Mesangial cell (primary cell): ENCODE measurements around the gene FCHO1. TPM values are rescaled to one million over a fixed set of nuclear protein-coding genes. Genes with fewer than 3 reads are reported as not detected.

Experiments
- total RNA-seq: library from RNA; depleted of rRNA; stranded (reverse); fragments of >200 nt; gene quantifications from 2 replicates; pipeline ENCODE4 v1.2.3, GENCODE V29; 2015

The FCHO1 gene
- total RNA-seq = 1.3 and 5.4 TPM in 2 replicates

GRCh38 chr19:17751103-17751911 is at the start of gene FCHO1:
TSS of gene FCHO1 (plus strand) at chr19:17751477. CDS start at chr19:17755165, 3,688 bp downstream.

GRCh38 chr19:17718947-17719711 is 32.1 kb upstream of the FCHO1 start, which contains the start of gene MAP1S:
TSS of gene MAP1S (plus strand) at chr19:17719480. CDS start at chr19:17719503, 23 bp downstream.

GRCh38 chr19:17794731-17795494 is 43.6 kb downstream of the FCHO1 start, which contains the start of gene B3GNT3:
TSS of gene B3GNT3 (plus strand) at chr19:17795138. CDS start at chr19:17807808, 12,670 bp downstream.

GRCh38 chr19:17821190-17821589 is 69.9 kb downstream of the FCHO1 start, which contains the start of gene INSL3:
TSS of gene INSL3 (minus strand) at chr19:17821519. CDS start at chr19:17821506, 13 bp downstream.

Other genes starting within 250 kb of the FCHO1 start
- gene PGLS, start 239.8 kb upstream of the FCHO1 start, total RNA-seq = 127 and 186 TPM in 2 replicates
- gene COLGALT1, start 195.8 kb upstream of the FCHO1 start, total RNA-seq = 138 and 180 TPM in 2 replicates
- 0.16 and 0.25 TPM in 2 replicates for gene UNC13A, start 63.1 kb upstream of the FCHO1 start, total RNA-seq
- gene MAP1S, start 32.0 kb upstream of the FCHO1 start, total RNA-seq = 40.3 and 45.1 TPM in 2 replicates
- 0.13 TPM in 1 of 2 replicates, not detected in the other for gene B3GNT3, start 43.7 kb downstream of the FCHO1 start, total RNA-seq
- gene INSL3, start 70.0 kb downstream of the FCHO1 start, total RNA-seq = not detected in 2 replicates
- 2.0 and 9.1 TPM in 2 replicates for gene JAK3, start 96.5 kb downstream of the FCHO1 start, total RNA-seq
- 1,802 and 2,236 TPM in 2 replicates for gene RPL18A, start 108.4 kb downstream of the FCHO1 start, total RNA-seq
- not detected in 2 replicates for gene SLC5A5, start 120.5 kb downstream of the FCHO1 start, total RNA-seq
- gene CCDC124, start 181.5 kb downstream of the FCHO1 start, total RNA-seq = 62.6 and 101 TPM in 2 replicates
- not detected in 2 replicates for gene KCNN1, start 215.6 kb downstream of the FCHO1 start, total RNA-seq